H9 (cell line): Measurements from ENCODE around the gene CNKSR1. TPM values are rescaled to one million over a fixed set of nuclear protein-coding genes. Genes with fewer than 3 reads are reported as not detected.

Experiments used
- DNase-seq: peaks from one replicate; pipeline ENCODE4 v3.0.0-alpha.2; 2017
- H2AFZ ChIP-seq: one replicate; pipeline ENCODE4 v1.6.1; 2013; ENCODE audit warnings: mild to moderate bottlenecking, low read length, control low read depth, moderate library complexity
- H2AK5ac ChIP-seq: 2 replicates; pipeline ENCODE4 v1.6.1; 2013; ENCODE audit warnings: low read length, control low read depth, mixed read lengths; ENCODE audit not compliant: insufficient read length
- H2BK120ac ChIP-seq: one replicate; pipeline ENCODE4 v1.6.1; 2013; ENCODE audit warnings: low read depth, mild to moderate bottlenecking, low read length, control low read depth, inconsistent platforms; ENCODE audit not compliant: poor library complexity, severe bottlenecking
- H2BK12ac ChIP-seq: 2 replicates; pipeline ENCODE4 v1.6.1; 2013; ENCODE audit warnings: low read length, control low read depth, mixed read lengths, low read depth; ENCODE audit not compliant: insufficient read length
- H2BK15ac ChIP-seq: 2 replicates; pipeline ENCODE4 v1.6.1; 2013; ENCODE audit warnings: low read depth, low read length, control low read depth
- H2BK20ac ChIP-seq: one replicate; pipeline ENCODE4 v1.6.1; 2013; ENCODE audit warnings: low read depth, mild to moderate bottlenecking, low read length, control low read depth, inconsistent platforms; ENCODE audit not compliant: poor library complexity, severe bottlenecking
- H2BK5ac ChIP-seq: 2 replicates; pipeline ENCODE4 v1.6.1; 2013; ENCODE audit warnings: low read length, control low read depth, mixed read lengths; ENCODE audit not compliant: insufficient read length
- H3K14ac ChIP-seq: 2 replicates; pipeline ENCODE4 v1.6.1; 2013; ENCODE audit warnings: low read length, control low read depth; ENCODE audit not compliant: insufficient read depth
- H3K18ac ChIP-seq: 2 replicates; pipeline ENCODE4 v1.6.1; 2013; ENCODE audit warnings: low read depth, mild to moderate bottlenecking, mixed read lengths, low read length, control low read depth; ENCODE audit not compliant: insufficient read length
- H3K23ac ChIP-seq: 2 replicates; pipeline ENCODE4 v1.6.1; 2013; ENCODE audit warnings: low read length, control low read depth, mixed read lengths, low read depth; ENCODE audit not compliant: insufficient read length
- H3K23me2 ChIP-seq: 2 replicates; pipeline ENCODE4 v1.6.1; 2013; ENCODE audit warnings: low read depth, mild to moderate bottlenecking, mixed read lengths, low read length, control low read depth; ENCODE audit not compliant: insufficient read length, poor library complexity, severe bottlenecking
- H3K27ac ChIP-seq: 2 replicates; pipeline ENCODE4 v1.5.1; 2013; ENCODE audit warnings: low read length, control low read depth, mixed read lengths, low read depth; ENCODE audit not compliant: insufficient read length
- H3K27me3 ChIP-seq: 2 replicates; pipeline ENCODE4 v1.6.1; 2013; ENCODE audit warnings: low read length, control low read depth, inconsistent platforms; ENCODE audit not compliant: insufficient read depth
- H3K4ac ChIP-seq: 2 replicates; pipeline ENCODE4 v1.6.1; 2013; ENCODE audit warnings: low read depth, mild to moderate bottlenecking, control low read depth, inconsistent platforms, low read length, moderate library complexity
- H3K4me1 ChIP-seq: 2 replicates; pipeline ENCODE4 v1.6.1; 2013; ENCODE audit warnings: low read length, control low read depth, inconsistent platforms; ENCODE audit not compliant: insufficient read depth
- H3K4me2 ChIP-seq: 2 replicates; pipeline ENCODE4 v1.6.1; 2013; ENCODE audit warnings: low read length, control low read depth, mixed read lengths; ENCODE audit not compliant: insufficient read length, insufficient read depth
- H3K56ac ChIP-seq: 2 replicates; pipeline ENCODE4 v1.6.1; 2013; ENCODE audit warnings: low read depth, mild to moderate bottlenecking, mixed read lengths, low read length, control low read depth; ENCODE audit not compliant: insufficient read length
- H3K79me1 ChIP-seq: 2 replicates; pipeline ENCODE4 v1.6.1; 2013; ENCODE audit warnings: low read depth, mild to moderate bottlenecking, moderate library complexity, low read length, control low read depth, inconsistent platforms; ENCODE audit not compliant: insufficient read depth, poor library complexity, severe bottlenecking
- H3K79me2 ChIP-seq: 2 replicates; pipeline ENCODE4 v1.6.1; 2013; ENCODE audit warnings: low read length, control low read depth, inconsistent platforms; ENCODE audit not compliant: insufficient read depth
- H3K9ac ChIP-seq: 2 replicates; pipeline ENCODE4 v1.6.1; 2013; ENCODE audit warnings: low read length, control low read depth, mixed read lengths; ENCODE audit not compliant: insufficient read length; ENCODE audit errors: extremely low read depth
- H3K9me3 ChIP-seq: one replicate; pipeline ENCODE4 v1.6.1; 2013; ENCODE audit warnings: low read depth, low read length, inconsistent platforms; ENCODE audit not compliant: control insufficient read depth
- H3T11ph ChIP-seq: one replicate; pipeline ENCODE4 v1.6.1; 2013; ENCODE audit warnings: mild to moderate bottlenecking, low read length, control low read depth, inconsistent platforms
- H4K20me1 ChIP-seq: one replicate; pipeline ENCODE4 v1.6.1; 2013; ENCODE audit not compliant: control insufficient read depth, insufficient read length, insufficient read depth
- H4K5ac ChIP-seq: 2 replicates; pipeline ENCODE4 v1.6.1; 2013; ENCODE audit warnings: low read depth, mild to moderate bottlenecking, mixed read lengths, low read length, control low read depth; ENCODE audit not compliant: insufficient read length
- H4K8ac ChIP-seq: replicated peaks from 2 replicates; pipeline ENCODE4 v1.6.1; 2013; ENCODE audit warnings: low read length, control low read depth, mixed read lengths, low read depth; ENCODE audit not compliant: insufficient read length
- H4K91ac ChIP-seq: 2 replicates; pipeline ENCODE4 v1.6.1; 2013; ENCODE audit warnings: low read depth, mild to moderate bottlenecking, moderate library complexity, mixed read lengths, low read length, control low read depth; ENCODE audit not compliant: insufficient read length
- H3K27ac Mint-ChIP-seq, 3 experiments: 2 replicates in 2 of 3; 3 replicates in 1 of 3; pipeline ENCODE4 v1.8.0; 2020 to 2021; ENCODE audit warnings: mixed read lengths in 3 of 3, mild to moderate bottlenecking in 1 of 3, moderate library complexity in 1 of 3
- H3K27me3 Mint-ChIP-seq: 2 replicates; pipeline ENCODE4 v1.8.0; 2021; ENCODE audit warnings: low read depth, mild to moderate bottlenecking, moderate library complexity, mixed read lengths
- H3K36me3 Mint-ChIP-seq, 3 experiments: 2 replicates in 2 of 3; 3 replicates in 1 of 3; pipeline ENCODE4 v1.8.0; 2020 to 2021; ENCODE audit warnings: low read depth in 3 of 3, mixed read lengths in 3 of 3; ENCODE audit not compliant: insufficient read depth in 1 of 3
- H3K4me1 Mint-ChIP-seq, 2 experiments: 2 replicates each; pipeline ENCODE4 v1.8.0; 2020; ENCODE audit warnings: mixed read lengths in 2 of 2
- H3K4me3 Mint-ChIP-seq, 2 experiments: 2 replicates in 1 of 2; 3 replicates in 1 of 2; pipeline ENCODE4 v1.8.0; 2020 to 2021; ENCODE audit warnings: mild to moderate bottlenecking in 2 of 2, mixed read lengths in 2 of 2, moderate library complexity in 1 of 2
- H3K9me3 Mint-ChIP-seq, 2 experiments: 2 replicates in 1 of 2; 3 replicates in 1 of 2; pipeline ENCODE4 v1.8.0; 2020; ENCODE audit warnings: mild to moderate bottlenecking in 2 of 2, mixed read lengths in 2 of 2, moderate library complexity in 1 of 2
- WGBS: extraction: QIAGEN DNeasy Blood & Tissue Kit; methylation state at CpG from one replicate; pipeline ENCODE4 v1.1.7; 2013; ENCODE audit warnings: missing lambda C conversion rate, low lambda C conversion rate, mixed read lengths; ENCODE audit not compliant: insufficient read length; ENCODE audit errors: extremely low coverage; 5-methylcytosine and 5-hydroxymethylcytosine counted together
- total RNA-seq: library from RNA; stranded (reverse); gene quantifications from 2 replicates; pipeline ENCODE4 v1.2.1, GENCODE V29; 2021
- TF ChIP-seq, protein P1 (sequence below): fragments of 200-600 bp; sonication (generic); conservative IDR thresholded peaks from 3 replicates; pipeline ENCODE4 v1.8.0; 2021; ENCODE audit warnings: antibody characterized with exemption, mild to moderate bottlenecking

Gene CNKSR1
- total RNA-seq, 1 experiment from 2014 or later = 26.3 TPM

DNA sequence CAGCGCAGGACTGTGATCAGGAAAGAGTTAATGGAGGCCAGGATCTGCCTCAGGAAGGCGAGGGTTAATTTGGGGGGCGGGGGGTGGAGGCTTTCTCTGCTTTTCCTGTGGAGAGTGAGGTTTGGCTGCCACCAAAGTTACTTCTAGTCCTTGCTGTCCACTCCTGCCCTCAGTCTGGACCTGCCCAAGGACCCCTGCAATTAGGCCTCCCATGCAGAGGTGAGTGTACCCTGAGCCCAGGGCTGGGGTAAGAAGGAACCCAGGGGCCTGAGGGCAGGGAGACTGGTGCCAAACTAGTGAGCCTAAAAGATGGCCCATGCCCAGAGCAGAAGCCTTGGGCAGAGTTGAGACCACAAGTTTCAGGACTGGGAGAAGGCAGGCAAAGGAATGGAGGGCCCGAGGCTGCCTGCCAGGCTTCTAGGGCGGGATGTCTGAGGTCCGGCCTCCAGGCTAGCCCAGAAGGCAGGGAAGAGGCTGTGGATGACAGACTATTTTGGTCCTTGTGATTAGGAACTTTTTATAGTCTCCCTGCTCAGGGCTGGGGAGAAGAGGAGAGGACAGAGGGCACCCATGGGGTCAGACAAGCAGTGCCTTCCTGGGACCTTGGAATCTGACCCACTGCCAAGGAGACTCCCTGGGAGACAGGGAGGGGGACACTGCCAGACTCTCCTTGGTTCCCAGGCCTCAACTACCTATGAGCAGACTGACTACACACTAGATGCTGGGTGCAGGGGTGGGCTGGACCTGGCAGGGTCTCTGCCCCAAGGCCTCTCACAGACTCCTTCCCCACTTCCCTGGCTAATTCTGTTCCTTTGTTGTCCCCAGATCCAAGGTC, 18.2 kb upstream of the CNKSR1 start, which contains the start of gene FAM110D:
Gene FAM110D, plus strand, starts transcription at position 172 of the 835 bp plus-strand sequence. CDS start 2,213 bp downstream, outside the sequence.
- DNase-seq = no peak
- H2BK20ac ChIP-seq = no peak within 1 kb of the TSS
- H4K5ac ChIP-seq = no peak within 1 kb of the TSS
- no peak within 1 kb of the TSS for H2BK5ac ChIP-seq
- H3K18ac ChIP-seq = no peak within 1 kb of the TSS
- no peak within 1 kb of the TSS for H3K4ac ChIP-seq
- H4K8ac ChIP-seq = no peak within 1 kb of the TSS
- H3K23ac ChIP-seq = no peak within 1 kb of the TSS
- no peak within 1 kb of the TSS for H2BK120ac ChIP-seq
- H3K9me3 Mint-ChIP-seq = peaks cover 0 to 4% of the 10 kb centered on the region in 2 experiments; a peak in 1 of 5 replicates
- H2AFZ ChIP-seq = no peak within 1 kb of the TSS
- H4K20me1 ChIP-seq = no peaks in the 10 kb centered on the region
- no peaks in the 10 kb centered on the region for H3K79me1 ChIP-seq
- H3T11ph ChIP-seq = no peak within 1 kb of the TSS
- H3K36me3 Mint-ChIP-seq = no peaks in the 10 kb centered on the region
- H3K14ac ChIP-seq = no peak within 1 kb of the TSS
- H3K27ac Mint-ChIP-seq = no peak within 1 kb of the TSS
- H3K56ac ChIP-seq = no peak within 1 kb of the TSS
- peaks cover 25% of the 10 kb centered on the region for H3K23me2 ChIP-seq
- H2BK12ac ChIP-seq = no peak within 1 kb of the TSS
- H3K9ac ChIP-seq = peak within 1 kb of the TSS; percentile 16
- no peaks in the 10 kb centered on the region for H3K79me2 ChIP-seq
- H3K4me1 Mint-ChIP-seq = peaks cover 46 to 60% of the 10 kb centered on the region in 2 experiments
- peaks cover 11% of the 10 kb centered on the region; the same call in 1 of the 2 replicates for H3K4me1 ChIP-seq
- H3K27me3 Mint-ChIP-seq = peaks cover 95% of the 10 kb centered on the region
- H3K9me3 ChIP-seq = no peaks in the 10 kb centered on the region
- no peak within 1 kb of the TSS for H2AK5ac ChIP-seq
- H3K27ac ChIP-seq = no peak within 1 kb of the TSS
- TF ChIP-seq, protein P1, sequence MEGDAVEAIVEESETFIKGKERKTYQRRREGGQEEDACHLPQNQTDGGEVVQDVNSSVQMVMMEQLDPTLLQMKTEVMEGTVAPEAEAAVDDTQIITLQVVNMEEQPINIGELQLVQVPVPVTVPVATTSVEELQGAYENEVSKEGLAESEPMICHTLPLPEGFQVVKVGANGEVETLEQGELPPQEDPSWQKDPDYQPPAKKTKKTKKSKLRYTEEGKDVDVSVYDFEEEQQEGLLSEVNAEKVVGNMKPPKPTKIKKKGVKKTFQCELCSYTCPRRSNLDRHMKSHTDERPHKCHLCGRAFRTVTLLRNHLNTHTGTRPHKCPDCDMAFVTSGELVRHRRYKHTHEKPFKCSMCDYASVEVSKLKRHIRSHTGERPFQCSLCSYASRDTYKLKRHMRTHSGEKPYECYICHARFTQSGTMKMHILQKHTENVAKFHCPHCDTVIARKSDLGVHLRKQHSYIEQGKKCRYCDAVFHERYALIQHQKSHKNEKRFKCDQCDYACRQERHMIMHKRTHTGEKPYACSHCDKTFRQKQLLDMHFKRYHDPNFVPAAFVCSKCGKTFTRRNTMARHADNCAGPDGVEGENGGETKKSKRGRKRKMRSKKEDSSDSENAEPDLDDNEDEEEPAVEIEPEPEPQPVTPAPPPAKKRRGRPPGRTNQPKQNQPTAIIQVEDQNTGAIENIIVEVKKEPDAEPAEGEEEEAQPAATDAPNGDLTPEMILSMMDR = no peak
- H2BK15ac ChIP-seq = no peak within 1 kb of the TSS
- peak within 1 kb of the TSS; percentile 10 to 65; a peak in 4 of 5 replicates for H3K4me3 Mint-ChIP-seq
- H3K4me2 ChIP-seq = peak within 1 kb of the TSS; percentile 8
- peaks cover 50% of the 10 kb centered on the region; the same call in 1 of the 2 replicates for H3K27me3 ChIP-seq
- no CpG with 5 or more reads among the region's 6 CpGs for WGBS
- H4K91ac ChIP-seq = no peak within 1 kb of the TSS
